Uterus (tissue), 4 donors: ENCODE measurements around the gene CBLN3. TPM values are rescaled to one million over a fixed set of nuclear protein-coding genes. Genes with fewer than 3 reads are reported as not detected.

ENCODE experiments used
- DNase-seq, 2 donors: peaks; one replicate each; pipeline ENCODE4 v3.0.0-alpha.2; 2019 to 2020
- H3K27ac ChIP-seq, 2 donors: fragments of 200-600 bp; sonication (generic); 1 replicate in 1 of 2; 2 replicates in 1 of 2; pipeline ENCODE4 v1.5.1; 2016 to 2018
- H3K27me3 ChIP-seq, 2 donors: fragments of 200-600 bp; sonication (generic); one replicate each; pipeline ENCODE4 v1.5.1; 2018 to 2019; ENCODE audit warnings: control low read depth in 1 of 2
- H3K36me3 ChIP-seq, 2 donors: fragments of 200-600 bp; sonication (generic); one replicate each; pipeline ENCODE4 v1.5.1; 2019; ENCODE audit warnings: control low read depth in 1 of 2
- H3K4me1 ChIP-seq, 2 donors: fragments of 200-600 bp; sonication (generic); one replicate each; pipeline ENCODE4 v1.5.1; 2018 to 2019; ENCODE audit warnings: control low read depth in 1 of 2
- H3K4me3 ChIP-seq, 2 donors: fragments of 200-600 bp; sonication (generic); 1 replicate in 1 of 2; 2 replicates in 1 of 2; pipeline ENCODE4 v1.5.1; 2018 to 2019; ENCODE audit warnings: mild to moderate bottlenecking in 1 of 2
- H3K9me3 ChIP-seq, 2 donors: fragments of 200-600 bp; sonication (generic); one replicate each; pipeline ENCODE4 v1.5.1; 2019; ENCODE audit warnings: control low read depth in 1 of 2
- POLR2A ChIP-seq, 2 donors: fragments of 450-650 bp; IDR thresholded peaks; one replicate each; pipeline ENCODE4 v1.6.1; 2016; ENCODE audit warnings: antibody characterized with exemption in 2 of 2, mild to moderate bottlenecking in 1 of 2, moderate library complexity in 1 of 2
- intact Hi-C: fragments of 100-400 bp; cut with DNase I; formaldehyde crosslinking; loops from one replicate; pipeline ENCODE4 v1.15.1; 2023; ENCODE audit warnings: low total_unique reads
- total RNA-seq, 4 donors: library from RNA; depleted of rRNA in 3 of 4; stranded (reverse); fragments of >200 nt in 3 of 4; gene quantifications; one replicate each; pipeline versions ENCODE4 v1.1.0 to v1.2.4, GENCODE V29; 2014 to 2023
- TF ChIP-seq, protein P1 (sequence below), 4 experiments: fragments of 200-600 bp in 2 of 4; fragments of 450-650 bp in 2 of 4; sonication (generic) in 2 of 4; IDR thresholded peaks; one replicate each; pipeline ENCODE4 v1.5.1; 2016 to 2019; ENCODE audit warnings: antibody characterized with exemption in 4 of 4, mild to moderate bottlenecking in 2 of 4, moderate library complexity in 1 of 4
- donor health status: DM: yes; HTN: yes; CAD: no.

CBLN3 gene
- total RNA-seq, 4 donors from 2014 or later, result 1.3 to 3.3 (median 3.2) TPM; not detected in 1

DNA sequence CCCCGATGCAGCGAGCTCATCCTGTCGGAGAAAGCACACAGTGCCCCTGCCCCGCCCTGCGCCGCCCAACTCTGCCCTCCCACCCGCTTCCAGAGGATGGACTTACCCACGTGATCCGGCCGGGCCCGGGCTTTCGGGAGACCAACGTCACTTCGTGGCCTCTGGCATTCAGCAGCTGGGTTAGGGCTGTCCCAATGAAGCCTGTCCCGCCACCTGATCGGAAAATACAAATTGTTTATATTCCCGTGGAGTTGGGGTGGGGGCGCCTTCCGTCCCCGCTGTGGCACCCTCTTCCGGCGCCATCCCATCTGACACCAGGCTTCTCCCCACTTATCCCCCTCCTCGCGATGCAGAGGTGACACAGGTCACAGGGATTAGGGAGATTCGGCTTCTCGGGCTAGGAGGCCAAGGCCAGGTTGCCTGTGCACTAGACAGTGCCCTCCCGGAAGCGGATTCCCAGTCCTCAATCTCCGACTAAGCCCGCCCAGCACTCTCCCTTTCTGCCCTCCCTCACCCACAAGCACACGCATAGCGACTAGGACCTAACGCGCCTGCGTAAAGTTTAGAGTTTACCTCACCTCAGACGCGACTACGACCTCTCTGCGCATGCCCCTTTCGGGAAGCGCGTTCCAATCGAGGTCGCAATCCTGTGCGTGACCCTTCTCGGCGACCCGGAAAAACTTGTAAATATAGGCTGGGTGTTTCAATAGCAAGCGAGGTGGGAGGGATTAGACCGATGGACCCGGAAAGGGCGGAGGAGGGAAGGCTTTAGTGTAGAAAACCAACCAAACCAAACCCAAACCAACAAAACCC, 13.0 kb upstream of the CBLN3 start, which contains the start of gene SDR39U1:
SDR39U1 (minus strand) TSS at position 537 of the 813 bp plus-strand sequence; CDS start at position 530, 7 bp downstream.
- no peaks in the 10 kb centered on the region for H3K27me3 ChIP-seq
- intact Hi-C loops, result no loop called here
- H3K36me3 ChIP-seq, result no peaks in the 10 kb centered on the region

DNA sequence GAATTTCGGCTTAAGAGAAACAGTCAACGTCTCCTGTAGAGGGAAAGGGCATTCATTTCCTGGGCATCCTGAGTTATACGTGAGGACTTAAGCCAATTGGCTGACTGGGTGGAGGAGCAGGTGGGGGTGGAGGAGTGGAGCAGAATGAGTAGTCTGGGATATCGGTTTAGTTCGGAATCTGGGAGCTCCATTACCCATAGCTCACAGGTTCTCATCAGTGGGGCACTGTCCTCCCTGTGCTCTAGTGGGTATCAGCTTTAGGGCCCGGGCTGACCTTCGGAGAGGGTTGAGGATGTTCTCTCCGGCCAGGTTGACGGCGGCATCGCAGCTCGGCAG, 12.4 kb upstream of the CBLN3 start:
- H3K4me3 ChIP-seq, result peak overlapping the region; percentile 55 to 83
- H3K27ac ChIP-seq, result peak overlapping the region; percentile 99 to 100
- H3K9me3 ChIP-seq, result no peaks in the 10 kb centered on the region
- H3K4me1 ChIP-seq, result peaks cover 6 to 10% of the 10 kb centered on the region in 2 donors
- TF ChIP-seq, protein P1, sequence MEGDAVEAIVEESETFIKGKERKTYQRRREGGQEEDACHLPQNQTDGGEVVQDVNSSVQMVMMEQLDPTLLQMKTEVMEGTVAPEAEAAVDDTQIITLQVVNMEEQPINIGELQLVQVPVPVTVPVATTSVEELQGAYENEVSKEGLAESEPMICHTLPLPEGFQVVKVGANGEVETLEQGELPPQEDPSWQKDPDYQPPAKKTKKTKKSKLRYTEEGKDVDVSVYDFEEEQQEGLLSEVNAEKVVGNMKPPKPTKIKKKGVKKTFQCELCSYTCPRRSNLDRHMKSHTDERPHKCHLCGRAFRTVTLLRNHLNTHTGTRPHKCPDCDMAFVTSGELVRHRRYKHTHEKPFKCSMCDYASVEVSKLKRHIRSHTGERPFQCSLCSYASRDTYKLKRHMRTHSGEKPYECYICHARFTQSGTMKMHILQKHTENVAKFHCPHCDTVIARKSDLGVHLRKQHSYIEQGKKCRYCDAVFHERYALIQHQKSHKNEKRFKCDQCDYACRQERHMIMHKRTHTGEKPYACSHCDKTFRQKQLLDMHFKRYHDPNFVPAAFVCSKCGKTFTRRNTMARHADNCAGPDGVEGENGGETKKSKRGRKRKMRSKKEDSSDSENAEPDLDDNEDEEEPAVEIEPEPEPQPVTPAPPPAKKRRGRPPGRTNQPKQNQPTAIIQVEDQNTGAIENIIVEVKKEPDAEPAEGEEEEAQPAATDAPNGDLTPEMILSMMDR (IDR thresholded peaks at IDR 0.05), result no peak
- TF ChIP-seq POLR2A (IDR thresholded peaks at IDR 0.05), result no peak
- intact Hi-C loops, result no loop called here
- no peak for DNase-seq
- no peaks in the 10 kb centered on the region for H3K27me3 ChIP-seq
- H3K36me3 ChIP-seq, result no peaks in the 10 kb centered on the region

More for the DNA sequence above, 13.0 kb upstream of the CBLN3 start, which contains the start of gene SDR39U1:
- Histone ChIP-seq H3K4me3 (peak within 1 kb of the TSS; percentile 55 to 83), H3K9me3 (no peaks in the 10 kb centered on the region), H3K27ac (peak within 1 kb of the TSS; percentile 99 to 100), H3K4me1 (peaks cover 6 to 10% of the 10 kb centered on the region in 2 donors)
- TF ChIP-seq, protein P1 (IDR thresholded peaks at IDR 0.05), result peak in 2 of 4 experiments; percentile 3 to 16
- TF ChIP-seq POLR2A (IDR thresholded peaks at IDR 0.05), result peak; percentile 87 to 93
- DNase-seq, result peak; percentile 97 to 99

DNA sequence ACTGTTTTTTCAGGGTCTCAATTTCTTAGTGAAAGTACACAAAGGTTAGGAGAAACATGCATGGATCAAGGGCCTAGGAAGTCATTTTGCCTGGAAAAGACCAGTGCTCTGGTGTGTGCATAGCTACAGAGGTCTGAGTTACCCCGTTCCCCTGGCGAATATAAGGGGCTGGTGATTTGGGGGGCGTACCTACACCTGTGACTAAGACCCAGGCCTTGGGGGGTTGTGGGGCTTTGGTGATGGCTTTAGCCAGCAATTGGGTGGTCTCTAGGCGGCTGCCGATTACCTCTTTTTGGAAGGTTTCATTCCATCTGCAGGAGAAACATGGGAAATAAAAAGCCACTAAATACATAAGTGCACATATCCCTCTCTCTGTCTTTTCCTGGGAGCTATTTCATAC, 12.0 kb upstream of the CBLN3 start:
- H3K27me3 ChIP-seq, result no peaks in the 10 kb centered on the region
- H3K9me3 ChIP-seq, result no peaks in the 10 kb centered on the region
- intact Hi-C loops, result no loop called here
- peak overlapping the region; percentile 55 to 83 for H3K4me3 ChIP-seq
- H3K4me1 ChIP-seq, result peaks cover 6 to 10% of the 10 kb centered on the region in 2 donors
- H3K27ac ChIP-seq, result peak overlapping the region; percentile 99 to 100
- no peaks in the 10 kb centered on the region for H3K36me3 ChIP-seq
- no peak for DNase-seq
- TF ChIP-seq POLR2A (IDR thresholded peaks at IDR 0.05), result no peak
- TF ChIP-seq, protein P1 (IDR thresholded peaks at IDR 0.05), result no peak

DNA sequence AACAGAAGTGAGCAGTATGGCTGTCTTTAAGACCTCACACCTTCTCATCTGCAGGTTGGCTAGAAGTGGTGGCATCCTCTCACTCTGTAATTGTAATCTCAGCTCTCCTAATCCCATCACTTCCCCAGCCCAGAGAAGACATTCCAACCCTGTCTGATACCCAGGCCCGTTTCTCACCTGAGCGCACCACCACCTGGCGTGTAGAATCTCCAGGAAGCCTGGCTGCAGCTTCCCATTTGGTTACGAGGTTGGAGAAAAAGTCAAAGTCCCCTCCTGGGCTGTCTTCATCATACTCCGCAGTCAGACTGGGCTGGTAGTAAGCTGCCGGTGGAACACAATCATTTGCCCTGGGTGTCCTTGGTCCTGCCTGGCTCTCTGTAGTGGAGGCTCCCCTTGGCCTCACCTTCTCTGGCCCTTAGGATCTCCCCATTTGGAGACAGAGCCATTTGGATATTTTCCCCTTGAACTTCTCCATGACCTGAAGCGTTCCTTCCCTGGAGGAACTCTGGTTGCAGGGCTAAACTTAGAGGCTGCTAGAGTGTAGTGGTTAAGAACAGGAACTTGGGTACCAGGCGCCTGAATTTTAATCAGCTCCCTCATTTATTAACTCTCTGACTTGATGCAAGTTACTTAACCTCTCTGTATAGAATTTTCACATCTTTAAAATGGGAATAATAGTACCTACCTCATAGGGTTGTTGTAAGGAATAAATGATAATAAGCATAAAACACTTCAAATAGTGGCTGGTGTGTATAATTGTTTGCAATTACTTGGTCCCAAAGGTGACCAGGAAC, 11.3 kb upstream of the CBLN3 start:
- H3K4me3 ChIP-seq, result no peak overlapping the region
- peaks cover 6 to 10% of the 10 kb centered on the region in 2 donors for H3K4me1 ChIP-seq
- H3K27ac ChIP-seq, result peak overlapping the region; percentile 99 to 100
- H3K36me3 ChIP-seq, result no peaks in the 10 kb centered on the region
- no peaks in the 10 kb centered on the region for H3K27me3 ChIP-seq
- no peak for DNase-seq
- no peaks in the 10 kb centered on the region for H3K9me3 ChIP-seq
- no peak for TF ChIP-seq POLR2A (IDR thresholded peaks at IDR 0.05)
- TF ChIP-seq, protein P1 (IDR thresholded peaks at IDR 0.05), result no peak
- intact Hi-C loops, result no loop called here
